ENCODE measurements around the gene AFAP1L1.

Gene AFAP1L1

DNA sequence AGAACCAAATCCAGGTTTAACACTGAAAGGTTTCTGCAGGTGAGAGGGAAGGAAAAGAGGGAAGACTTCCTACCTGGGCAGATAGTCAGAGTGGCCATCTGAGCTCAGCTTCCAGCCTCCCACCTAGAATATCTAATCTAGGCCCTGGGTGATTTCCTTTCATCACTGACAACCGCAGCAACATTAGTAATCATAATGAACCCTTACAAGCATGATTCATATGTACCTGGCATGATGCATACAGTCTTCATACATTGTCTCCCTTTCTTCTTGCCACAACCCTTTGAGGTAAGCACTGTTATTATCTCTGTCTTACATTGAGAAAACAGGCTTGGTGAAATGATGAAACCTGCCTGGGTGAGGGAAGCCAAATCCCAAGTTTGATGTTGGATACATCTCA is 13.5 kb downstream of the AFAP1L1 start:
- TF ChIP-seq ZNF274 (IDR thresholded peaks at IDR 0.05; ENCODE audit: low read depth, low read length) = no peak
- H3K4me3 ChIP-seq (ENCODE audit: low read length) = no peak overlapping the region

DNA sequence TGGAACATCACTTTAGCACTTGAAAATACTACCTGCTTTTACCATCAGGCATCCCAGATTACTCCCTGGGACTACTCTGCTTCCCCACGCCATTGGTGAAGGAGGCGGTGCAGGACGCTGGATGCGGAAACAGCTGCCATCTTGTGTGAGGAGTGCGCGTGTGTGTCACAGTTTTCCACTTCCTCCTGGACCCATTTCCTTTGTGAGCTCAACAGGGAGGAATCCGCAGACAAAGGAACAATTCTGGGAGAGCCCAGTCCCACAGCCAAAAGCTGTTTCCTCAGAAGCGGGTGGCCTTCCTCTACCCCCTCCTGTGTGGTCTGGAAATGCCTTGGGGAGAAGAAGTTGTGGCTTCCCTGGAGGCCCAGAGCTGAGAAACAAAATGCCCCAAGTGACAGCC is 16.8 kb downstream of the AFAP1L1 start:
- no peak overlapping the region for H3K4me3 ChIP-seq (ENCODE audit: low read length)
- no peak for TF ChIP-seq ZNF274 (IDR thresholded peaks at IDR 0.05; ENCODE audit: low read depth, low read length)

DNA sequence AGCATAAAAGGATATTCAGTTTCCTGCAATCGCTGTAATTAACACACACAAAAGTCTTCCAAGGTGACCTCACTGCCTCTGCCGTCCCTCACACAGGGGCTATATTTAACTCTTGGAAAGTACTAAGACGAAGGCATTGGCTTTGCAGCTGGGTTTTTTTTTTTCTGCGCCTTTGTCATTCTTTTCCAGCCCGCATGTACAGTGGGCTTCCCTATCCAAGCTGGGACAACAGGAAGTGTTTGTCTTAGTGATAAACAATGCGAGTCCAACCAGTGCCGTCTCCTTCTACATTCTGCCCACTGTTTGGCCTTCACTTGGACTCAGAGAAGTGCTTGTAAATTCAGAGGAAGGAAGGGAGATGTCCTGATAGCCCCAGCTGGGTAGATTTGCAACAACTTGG is 17.6 kb downstream of the AFAP1L1 start:
- no peak for TF ChIP-seq ZNF274 (IDR thresholded peaks at IDR 0.05; ENCODE audit: low read depth, low read length)
- no peak overlapping the region for H3K4me3 ChIP-seq (ENCODE audit: low read length)

DNA sequence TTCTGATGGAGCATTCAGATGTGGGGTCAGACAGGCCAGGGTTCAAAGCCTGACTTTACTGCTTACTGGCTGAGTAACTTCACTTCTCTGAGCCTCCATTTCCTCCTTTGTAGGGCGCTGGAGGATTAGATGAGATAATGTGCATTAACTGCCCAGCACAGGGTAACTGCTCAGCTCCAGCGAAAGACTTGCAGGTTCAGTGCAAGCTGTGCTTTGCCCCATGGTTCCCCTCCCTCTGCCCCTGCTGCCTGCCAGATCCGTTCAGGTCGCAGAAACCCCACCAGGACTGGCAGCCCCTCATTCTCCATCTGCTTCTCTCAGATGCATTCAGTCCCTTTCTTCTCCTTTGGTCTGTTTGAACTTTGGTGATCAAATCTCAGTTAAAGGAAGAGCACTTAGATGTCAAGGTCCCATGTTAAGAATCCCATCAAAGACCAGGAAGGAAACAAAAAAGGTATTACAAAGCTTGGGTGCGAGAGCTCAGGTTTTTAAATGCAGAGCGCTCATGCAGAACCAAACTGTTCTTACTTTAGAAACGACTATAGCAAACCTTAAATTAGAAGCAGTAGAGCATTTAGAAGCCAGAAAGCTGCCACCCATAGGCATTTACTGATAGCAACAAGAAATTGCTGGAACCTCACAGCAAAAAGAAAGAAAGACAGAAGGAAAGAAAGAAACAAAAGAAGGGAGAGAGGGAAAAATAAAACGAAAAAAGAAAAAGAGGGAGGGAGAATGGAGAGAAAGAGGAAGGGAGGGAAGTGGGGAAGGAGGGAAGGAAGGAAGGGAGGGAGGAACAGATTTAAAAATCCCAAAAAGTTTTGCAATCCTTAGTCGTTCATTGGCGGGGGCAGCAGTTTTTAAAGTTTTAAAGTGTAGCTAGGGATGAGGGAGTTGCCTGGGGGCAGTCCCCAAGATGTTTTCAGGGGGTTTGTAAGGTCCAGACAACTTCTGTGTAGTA is 23.5 kb downstream of the AFAP1L1 start:
- H3K4me3 ChIP-seq (ENCODE audit: low read length) = no peak overlapping the region
- TF ChIP-seq ZNF274 (IDR thresholded peaks at IDR 0.05; ENCODE audit: low read depth, low read length) = no peak

DNA sequence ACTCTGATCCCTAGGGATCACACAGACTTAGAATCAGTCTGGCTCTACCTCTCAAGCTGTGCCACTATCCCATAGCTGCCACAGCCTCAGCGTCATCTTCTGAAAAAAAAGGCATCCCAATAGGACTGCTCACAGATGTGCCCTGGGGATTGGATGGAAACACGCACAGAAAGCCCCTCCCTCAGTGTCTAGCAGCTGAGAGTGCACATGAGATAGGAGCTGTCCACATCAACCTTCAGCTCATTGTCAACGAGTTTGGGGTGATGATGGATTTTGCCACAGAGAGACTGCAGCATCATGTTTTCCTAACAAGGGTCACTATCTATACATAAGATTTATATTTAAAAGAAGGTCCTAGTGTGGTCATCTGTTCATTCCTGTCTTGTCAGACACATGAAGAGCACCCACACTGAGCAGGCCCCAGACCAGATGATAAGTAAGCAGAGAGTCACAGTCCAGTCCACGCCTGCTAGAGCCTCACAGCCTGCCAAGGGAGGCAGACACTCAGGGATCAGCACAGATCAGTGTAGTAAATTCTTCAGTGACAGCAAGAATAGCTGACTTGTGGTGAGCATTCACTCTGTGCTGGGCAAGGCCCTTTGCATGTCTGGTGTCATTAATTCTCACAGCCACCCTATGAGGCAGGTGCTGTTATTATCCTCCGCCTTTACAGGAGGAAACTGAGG is 25.8 kb downstream of the AFAP1L1 start:
- TF ChIP-seq ZNF274 (IDR thresholded peaks at IDR 0.05; ENCODE audit: low read depth, low read length) = no peak
- no peak overlapping the region for H3K4me3 ChIP-seq (ENCODE audit: low read length)

DNA sequence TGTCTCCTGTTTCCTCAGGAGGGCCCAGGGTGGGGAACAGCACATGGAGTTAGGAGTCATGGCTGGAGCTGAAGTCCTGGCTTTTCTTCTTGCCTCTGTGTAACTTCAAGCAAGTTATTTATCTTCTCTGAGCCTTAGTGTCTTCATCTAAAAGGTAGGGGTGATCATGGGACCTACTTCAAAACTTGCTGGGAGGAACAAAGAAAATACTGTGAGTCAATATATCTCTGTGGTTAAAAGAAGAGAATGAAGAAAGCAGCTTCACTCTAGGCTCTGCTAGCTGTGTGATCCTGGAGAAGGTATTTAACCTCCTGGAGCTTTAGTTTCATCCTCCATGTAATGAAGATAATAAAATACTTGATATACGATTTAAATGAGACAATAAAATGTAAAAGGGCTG is 26.5 kb downstream of the AFAP1L1 start:
- no peak for TF ChIP-seq ZNF274 (IDR thresholded peaks at IDR 0.05; ENCODE audit: low read depth, low read length)
- no peak overlapping the region for H3K4me3 ChIP-seq (ENCODE audit: low read length)

DNA sequence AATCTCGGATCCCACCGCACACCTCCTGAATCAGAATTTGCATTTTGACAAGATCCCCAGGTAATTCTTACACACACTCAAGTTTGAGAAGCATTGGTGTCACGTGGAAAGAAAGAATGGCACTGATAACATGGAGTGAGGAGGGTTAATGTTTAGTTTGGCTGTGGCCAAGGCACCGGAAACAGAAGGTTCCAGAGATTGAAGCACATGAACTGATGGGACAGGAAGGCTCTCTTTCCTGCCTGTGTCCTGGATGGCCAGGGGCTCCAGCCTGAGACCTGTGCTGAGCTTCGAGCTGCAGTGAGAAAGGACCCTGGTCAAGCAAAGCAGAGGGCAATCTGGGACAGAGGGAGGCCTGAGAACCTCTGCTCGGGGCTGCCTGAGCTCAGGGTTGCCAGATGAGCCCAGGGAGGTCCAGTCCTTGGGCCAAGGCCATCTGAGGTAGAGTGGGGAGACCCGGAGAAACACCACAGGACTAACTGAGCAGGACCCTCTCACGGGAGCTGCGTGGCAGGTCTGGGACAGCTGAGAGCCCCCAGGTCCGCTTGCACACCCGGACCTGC is 27.3 kb downstream of the AFAP1L1 start:
- H3K4me3 ChIP-seq (ENCODE audit: low read length) = no peak overlapping the region
- no peak for TF ChIP-seq ZNF274 (IDR thresholded peaks at IDR 0.05; ENCODE audit: low read depth, low read length)

DNA sequence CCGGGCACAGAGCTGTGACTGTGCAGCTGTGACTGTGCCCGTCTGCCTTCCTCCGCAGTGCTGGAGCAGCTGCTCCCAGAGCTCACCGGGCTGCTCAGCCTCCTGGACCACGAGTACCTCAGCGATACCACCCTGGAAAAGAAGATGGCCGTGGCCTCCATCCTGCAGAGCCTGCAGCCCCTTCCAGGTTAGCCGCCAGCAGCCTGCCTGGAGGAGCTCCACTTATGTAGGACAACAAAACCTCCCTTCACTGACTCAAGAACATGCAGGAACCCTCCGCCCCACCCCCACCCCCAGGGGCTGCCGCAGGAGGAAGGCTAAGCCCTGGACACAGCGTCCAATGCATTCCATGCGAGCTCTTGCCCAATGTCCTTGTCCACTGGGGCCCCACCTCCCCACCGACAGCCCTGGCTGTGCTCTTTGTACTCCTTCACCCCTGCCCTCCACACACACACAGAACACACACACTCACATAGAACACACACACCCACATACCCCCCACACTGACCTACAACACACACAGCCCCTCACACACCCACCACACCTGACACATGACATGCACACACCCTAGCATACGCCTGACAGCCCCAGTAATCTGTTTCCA is 27.9 kb downstream of the AFAP1L1 start:
- TF ChIP-seq ZNF274 (IDR thresholded peaks at IDR 0.05; ENCODE audit: low read depth, low read length) = no peak
- no peak overlapping the region for H3K4me3 ChIP-seq (ENCODE audit: low read length)

DNA sequence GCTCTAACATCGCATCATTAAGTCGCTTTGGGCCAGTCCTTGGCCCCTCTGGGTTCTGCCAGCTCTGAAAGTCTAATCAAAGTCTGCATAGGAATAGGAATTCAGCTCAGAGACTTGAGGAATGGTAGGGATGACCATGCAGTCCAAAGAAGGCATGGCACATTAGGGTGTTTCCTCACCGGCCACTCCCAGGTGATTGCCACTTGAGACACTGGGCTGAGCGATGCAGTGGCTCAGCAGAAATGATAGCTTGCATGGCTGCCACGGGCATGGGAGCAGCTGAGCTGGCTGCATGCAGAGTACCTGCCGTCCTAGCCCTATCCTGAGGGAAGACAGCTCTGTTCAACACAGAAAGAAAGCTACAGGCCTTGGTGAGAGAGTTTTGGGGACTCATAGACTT is 28.8 kb downstream of the AFAP1L1 start:
- no peak overlapping the region for H3K4me3 ChIP-seq (ENCODE audit: low read length)
- TF ChIP-seq ZNF274 (IDR thresholded peaks at IDR 0.05; ENCODE audit: low read depth, low read length) = no peak

DNA sequence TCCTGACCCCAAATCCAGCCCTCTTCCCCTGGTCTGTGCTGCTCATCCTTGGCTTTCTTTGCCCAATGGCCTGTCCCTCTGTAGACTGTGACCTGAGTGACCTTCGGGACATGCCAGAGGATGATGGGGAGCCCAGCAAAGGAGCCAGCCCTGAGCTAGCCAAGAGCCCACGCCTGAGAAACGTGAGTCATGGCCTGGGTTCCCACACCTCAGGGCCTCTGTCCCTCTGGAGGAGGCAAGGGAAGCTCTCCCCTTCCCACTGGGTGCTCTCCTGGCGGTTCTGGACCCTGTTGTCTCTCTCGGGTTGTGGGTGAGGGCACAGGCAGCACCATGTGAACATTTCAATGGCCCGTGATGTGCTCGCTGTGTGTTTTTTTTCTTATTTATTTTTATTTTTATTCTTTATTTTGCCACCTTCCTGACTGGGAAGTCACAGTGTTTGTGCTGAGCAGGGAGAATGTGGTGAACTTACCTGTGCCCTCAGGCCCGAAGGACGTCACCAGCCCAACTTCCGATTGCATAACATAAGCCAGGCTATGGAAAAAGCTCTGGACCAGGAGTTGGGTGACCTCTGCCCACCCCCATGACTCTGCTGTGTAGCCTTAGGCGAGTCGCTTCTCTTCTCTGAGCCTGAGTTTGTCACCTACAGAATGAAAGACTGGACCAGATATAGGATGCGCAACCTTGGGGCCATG is 29.5 kb downstream of the AFAP1L1 start:
- H3K4me3 ChIP-seq (ENCODE audit: low read length) = no peak overlapping the region
- TF ChIP-seq ZNF274 (IDR thresholded peaks at IDR 0.05; ENCODE audit: low read depth, low read length) = no peak

DNA sequence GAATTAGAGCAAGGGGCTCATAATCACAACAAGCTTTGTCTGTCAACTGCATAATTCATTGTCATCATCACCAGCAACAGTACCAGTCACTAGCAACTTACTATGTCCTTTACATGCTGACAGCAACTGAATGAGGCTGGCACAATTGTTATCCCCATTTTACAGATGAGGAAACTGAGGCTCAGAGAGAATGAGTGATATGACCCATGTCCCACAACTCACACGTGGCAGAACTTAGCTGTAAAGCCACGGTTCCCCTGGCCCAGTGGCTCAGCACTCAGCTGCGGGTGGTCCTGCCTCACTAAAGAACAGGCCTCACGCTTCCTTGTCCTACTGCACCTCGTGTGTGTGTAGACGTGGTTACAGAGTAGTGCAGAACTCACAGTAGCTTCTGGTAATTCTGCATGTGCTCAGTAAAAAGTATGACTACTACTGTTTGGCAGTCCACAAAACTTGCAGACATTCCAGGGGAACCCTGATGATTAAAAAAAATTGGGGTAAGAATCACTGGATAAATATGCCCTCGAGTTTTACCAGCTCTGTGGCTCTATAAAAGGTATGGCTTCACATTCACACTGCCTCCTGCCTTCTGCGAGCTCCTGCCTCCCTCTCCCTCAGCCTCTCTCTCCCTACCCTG is 30.2 kb downstream of the AFAP1L1 start:
- no peak for TF ChIP-seq ZNF274 (IDR thresholded peaks at IDR 0.05; ENCODE audit: low read depth, low read length)

DNA sequence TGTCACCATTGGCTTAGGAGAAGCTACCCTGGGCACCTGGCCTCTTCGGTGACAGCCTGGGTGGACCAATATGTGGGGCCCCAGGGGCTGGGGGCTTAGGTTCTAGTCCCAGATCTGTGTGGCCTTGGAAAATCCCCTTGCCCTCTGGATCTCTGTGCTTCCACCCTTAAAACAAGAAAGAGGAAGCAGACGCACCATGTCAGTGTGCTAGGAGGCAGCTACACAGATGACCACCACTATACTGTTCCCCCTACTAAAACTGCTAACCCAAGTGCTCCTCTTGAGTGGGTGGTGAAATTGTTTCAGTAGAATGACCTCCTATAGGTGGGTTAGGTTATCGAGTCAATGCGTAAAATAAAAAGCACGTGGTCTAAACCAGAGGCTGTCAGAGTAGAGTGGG is 31.0 kb downstream of the AFAP1L1 start:
- no peak overlapping the region for H3K4me3 ChIP-seq (ENCODE audit: low read length)
- TF ChIP-seq ZNF274 (IDR thresholded peaks at IDR 0.05; ENCODE audit: low read depth, low read length) = no peak

More for the DNA sequence above, 30.2 kb downstream of the AFAP1L1 start:
- no peak overlapping the region for H3K4me3 ChIP-seq (ENCODE audit: low read length)

DNA sequence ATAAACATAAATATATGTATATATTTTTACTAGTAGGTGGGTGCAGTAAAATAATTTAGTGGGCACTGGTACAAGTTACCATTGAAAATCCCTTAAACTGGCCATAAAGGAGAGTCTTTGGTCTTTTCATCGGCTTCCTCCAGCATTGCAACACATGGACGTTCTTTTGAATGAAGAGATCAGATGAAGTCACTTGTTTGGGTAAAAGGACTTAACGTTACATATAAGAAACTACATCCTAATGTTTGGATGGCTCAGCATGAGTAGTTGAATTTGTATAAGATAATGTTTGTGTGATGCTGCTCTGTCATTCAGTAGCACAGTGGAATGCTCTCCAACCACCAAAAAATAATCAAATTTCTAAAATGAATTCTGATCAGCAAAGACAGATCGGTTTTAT is 31.6 kb downstream of the AFAP1L1 start:
- no peak for TF ChIP-seq ZNF274 (IDR thresholded peaks at IDR 0.05; ENCODE audit: low read depth, low read length)

More for the DNA sequence above, 31.6 kb downstream of the AFAP1L1 start:
- H3K4me3 ChIP-seq (ENCODE audit: low read length) = no peak overlapping the region
